ENCODE data around the gene DAPK1.

The DAPK1 gene

GRCh38 chr9:87648606-87649005 is 150.9 kb downstream of the DAPK1 start:
- DNase-seq: no peak

- DNase-seq: no peak
Measured at GRCh38 chr9:87650611-87651295, 153.1 kb downstream of the DAPK1 start.

DNA sequence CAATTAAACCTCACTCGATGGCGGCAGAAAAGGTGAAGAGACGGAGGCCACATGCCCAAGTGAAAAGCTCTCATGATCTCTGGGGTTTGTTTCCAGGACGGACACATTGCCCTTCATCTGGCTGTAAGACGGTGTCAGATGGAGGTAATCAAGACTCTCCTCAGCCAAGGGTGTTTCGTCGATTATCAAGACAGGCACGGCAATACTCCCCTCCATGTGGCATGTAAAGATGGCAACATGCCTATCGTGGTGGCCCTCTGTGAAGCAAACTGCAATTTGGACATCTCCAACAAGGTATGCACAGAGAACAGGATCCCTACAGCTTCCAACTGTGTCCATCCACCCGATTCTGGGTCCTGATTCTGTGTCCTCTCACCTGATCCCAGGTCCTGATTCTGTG is 153.8 kb downstream of the DAPK1 start:
- no peak for DNase-seq

DNA sequence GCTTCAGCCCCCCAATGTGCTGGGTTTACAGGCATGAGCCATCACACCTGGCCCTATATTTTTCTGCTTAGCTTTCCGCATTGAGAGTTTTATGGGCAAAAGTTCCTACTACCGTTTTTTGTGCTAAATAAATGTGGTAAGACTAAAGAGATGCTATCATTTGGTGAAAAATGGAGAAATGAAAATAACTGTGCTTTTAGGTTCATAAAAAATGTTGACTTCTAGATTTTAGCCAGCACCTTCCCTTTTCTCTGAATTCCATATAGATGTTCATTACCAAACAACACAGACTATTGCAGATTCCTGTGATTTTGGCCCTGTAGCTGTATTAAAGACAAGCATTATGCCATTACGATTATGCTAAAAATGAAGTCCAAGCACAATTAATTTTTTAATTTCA is 156.3 kb downstream of the DAPK1 start:
- no peak for DNase-seq

DNA sequence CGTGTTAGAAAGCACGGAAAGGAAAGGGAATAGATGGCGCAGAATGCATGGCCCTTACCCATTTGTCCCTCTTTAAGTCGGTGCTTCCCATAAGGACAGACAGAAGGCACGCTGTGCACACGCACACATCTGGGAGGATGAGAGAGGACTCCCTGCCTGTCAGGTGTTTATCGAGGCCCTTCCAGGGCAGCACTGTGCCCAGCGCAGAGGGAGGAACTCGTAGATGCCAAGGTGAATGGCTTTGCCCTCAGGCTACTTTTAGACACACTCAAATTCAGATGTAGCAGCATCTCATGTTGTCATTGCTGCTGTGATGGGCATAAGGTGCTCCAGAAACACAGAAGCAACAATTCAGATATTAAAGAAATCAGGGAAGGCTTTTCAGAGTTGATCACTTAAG is 158.1 kb downstream of the DAPK1 start:
- no peak for DNase-seq

DNA sequence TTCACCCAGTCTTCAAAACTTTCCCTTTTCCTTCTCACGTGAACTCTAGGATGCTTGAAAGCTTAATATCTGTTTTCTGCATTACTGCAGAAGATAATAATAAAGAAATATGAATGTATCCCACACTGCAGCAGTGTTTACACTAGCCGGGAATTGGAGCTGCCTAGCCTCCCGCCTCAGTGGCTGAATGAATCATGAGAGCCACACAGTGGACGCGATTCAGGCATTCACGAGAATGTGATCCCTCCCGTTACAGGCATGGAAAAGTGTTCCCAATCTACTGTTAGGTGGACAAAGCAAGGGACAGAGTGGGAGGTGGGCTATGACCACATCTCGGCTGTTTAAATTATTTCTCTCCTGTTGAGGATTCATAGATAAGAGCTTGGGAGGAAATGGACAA is 158.8 kb downstream of the DAPK1 start:
- peak; percentile 58 for DNase-seq

GRCh38 chr9:87657190-87657589 is 159.5 kb downstream of the DAPK1 start:
- DNase-seq: peak; percentile 31

DNA sequence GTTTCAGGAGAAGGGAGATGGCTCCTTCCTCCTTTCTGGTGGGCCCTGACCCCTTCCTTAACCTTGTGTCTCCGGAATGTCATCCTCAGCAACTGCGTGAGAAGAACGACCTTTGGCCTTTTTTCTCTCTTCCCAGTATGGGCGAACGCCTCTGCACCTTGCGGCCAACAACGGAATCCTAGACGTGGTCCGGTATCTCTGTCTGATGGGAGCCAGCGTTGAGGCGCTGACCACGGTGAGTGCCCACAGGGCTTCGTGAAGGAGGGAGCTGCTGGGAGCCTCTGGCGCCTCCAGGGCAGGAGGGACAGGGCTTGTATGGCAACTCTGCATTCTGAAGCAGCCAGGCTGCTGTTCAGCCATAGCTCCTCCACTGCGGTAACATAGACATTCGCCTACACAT is 160.2 kb downstream of the DAPK1 start:
- DNase-seq: no peak

GRCh38 chr9:87658511-87658910 is 160.8 kb downstream of the DAPK1 start:
- no peak for DNase-seq

GRCh38 chr9:87659534-87660419 is 162.1 kb downstream of the DAPK1 start:
- DNase-seq: no peak

GRCh38 chr9:87661241-87661640 is 163.6 kb downstream of the DAPK1 start:
- no peak for DNase-seq

DNA sequence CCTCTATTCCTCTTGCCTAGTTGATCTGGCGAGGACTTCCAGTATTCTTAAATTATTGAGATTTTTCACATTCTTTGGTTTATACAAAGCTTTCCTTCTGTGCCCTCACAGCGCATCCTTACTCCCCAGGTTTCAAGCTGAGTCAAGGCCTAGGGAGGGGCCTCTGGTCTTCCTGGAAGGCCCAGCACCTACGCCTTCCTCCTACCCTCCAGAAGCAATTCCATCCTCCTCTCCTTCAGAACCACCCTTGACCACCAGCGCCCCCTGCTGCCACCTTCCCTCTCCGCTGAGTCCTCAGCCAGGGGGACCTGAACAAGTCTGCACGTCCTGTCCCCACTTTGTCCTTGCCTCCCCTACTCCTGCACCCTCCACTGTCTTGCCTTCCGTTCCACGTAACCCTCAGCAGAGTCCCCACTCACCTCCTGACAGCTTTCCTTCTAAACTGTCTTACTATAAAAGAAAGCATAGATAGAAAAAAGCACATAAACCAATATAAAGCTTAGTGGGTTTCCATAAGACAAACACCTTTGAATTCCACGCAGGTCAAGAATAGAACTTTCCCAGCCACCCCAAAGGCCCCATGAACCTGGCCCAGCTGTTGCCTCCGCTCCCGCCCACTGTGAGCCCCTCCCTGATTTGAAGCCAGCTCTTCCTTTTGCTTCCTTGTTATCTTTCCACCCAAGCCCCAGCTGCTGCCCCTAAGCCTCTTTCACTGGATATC is 165.3 kb downstream of the DAPK1 start:
- DNase-seq: peak; percentile 68

DNA sequence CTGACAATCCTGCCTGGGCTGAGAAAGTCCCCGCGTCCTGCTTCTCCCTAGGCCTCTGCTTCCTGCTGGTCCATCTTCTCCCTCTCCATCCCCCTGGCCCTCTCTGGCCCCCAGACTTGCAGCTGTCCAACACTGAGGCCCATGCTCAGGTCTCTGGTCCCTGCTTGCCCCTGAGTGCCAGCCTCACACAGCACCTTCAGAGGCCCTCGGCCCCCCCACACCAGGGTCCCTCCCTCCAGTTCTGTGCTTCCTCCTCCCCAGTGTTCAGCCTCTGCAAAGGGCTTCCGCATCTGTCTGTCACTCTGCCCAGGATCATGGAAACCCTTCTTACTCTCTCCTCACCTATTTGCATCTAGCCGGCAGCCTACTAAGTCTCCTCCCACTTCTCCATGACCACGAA is 165.9 kb downstream of the DAPK1 start:
- no peak for DNase-seq

DNA sequence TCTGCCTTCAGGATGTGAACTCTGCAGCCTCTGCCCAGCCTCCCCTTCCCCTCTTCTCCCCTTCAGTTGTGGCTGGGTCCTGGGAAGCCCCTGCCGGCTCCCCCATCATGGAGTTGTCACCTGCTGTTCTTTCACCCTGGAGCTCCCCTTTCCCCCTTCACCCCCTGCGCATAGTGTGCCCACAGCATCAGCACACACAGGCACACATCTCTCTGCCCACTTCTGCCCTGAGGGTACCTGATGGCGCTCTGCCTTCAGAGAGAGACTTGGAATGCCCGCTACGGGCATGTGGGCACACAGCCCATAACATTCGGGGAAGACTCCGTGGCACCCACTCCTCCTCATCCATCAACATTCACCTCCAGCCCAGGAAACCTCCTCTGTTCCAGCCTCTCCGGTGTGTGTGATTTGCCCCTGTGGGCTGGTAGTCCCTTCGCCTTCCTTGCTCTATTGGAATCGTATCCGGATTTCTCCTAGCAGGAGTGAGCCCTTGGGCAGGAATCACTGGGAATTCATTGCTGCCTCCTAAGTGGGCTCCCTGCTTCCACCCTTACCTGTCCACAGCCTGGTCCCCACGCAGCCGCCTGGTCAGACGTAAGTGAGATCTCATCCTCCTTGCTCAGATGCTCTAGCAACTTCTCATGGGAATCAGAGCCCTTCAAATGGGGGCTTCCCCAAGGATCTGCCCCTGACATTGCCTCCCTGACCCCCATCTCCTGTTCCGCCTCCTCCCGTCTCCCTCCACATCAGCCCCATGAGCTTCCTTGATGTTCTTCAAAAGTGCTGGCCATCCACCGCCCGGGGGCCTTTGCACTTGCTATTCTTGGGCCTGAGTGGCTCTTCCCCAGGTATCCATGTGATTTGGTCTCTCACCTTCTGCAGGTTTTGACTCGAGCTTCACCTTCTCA is 166.7 kb downstream of the DAPK1 start:
- no peak for DNase-seq

GRCh38 chr9:87665505-87665904 is 167.8 kb downstream of the DAPK1 start:
- no peak for DNase-seq

DNA sequence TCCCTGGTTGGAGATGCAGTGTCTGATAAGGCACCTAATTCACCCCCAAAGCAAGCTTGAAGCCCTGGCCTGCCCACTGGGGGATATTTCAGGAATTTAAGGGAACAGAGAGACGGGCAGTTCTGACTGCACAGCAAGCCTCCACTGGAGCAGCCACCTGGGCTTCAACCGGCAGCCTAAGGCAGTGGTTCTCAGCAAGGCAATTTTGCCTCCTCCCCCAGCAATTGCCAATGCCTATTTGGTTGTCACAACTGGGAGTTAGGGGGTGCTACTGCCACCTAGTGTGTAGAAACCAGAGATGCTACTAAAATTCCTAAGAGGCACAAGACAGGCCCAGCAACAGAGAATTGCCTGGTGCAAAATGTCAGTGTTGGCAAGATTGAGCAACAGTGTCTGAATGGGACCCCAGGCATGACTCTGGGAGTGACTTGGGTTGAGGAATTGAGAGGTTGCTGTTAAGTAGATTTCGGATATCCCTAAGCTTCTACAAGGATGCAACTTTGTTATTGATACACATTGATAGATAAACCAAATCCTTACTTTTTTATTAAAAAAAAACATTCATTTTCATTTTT is 169.6 kb downstream of the DAPK1 start:
- peak; percentile 16 for DNase-seq

DNA sequence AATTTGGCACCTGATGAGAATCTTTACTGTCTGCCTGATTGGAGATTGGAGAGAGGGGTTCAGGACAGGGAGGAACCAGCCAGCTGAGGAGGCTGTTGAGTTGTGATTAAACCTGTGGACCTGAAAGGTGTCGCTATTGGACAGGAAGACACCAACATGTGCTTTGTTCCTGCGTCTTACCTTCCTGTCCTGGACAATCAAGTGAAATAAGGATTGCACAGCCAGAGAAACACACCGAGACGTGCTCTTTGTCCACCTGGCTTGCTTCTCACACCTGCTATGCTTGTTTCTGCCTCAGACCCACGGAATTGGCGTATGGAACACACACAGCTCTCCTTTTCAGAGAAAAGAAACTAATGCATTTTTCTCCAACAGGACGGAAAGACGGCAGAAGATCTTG is 170.6 kb downstream of the DAPK1 start:
- no peak for DNase-seq

- no peak for DNase-seq
Measured at GRCh38 chr9:87668722-87669121, 171.1 kb downstream of the DAPK1 start.

- DNase-seq: no peak
Measured at GRCh38 chr9:87670572-87671264, 173.1 kb downstream of the DAPK1 start.

- DNase-seq: no peak
Measured at GRCh38 chr9:87671478-87671877, 173.8 kb downstream of the DAPK1 start.

- DNase-seq: no peak
Measured at GRCh38 chr9:87671925-87672324, 174.3 kb downstream of the DAPK1 start.

Data from fibroblast of skin of back (primary cell).